BLaER1 (cell line): ENCODE results near the gene ZSWIM1.
A peak's percentile ranks its signal among the peaks of the same experiment; 100 is the strongest.
"Not testable (repeated sequence)": the region's sequence is repeated elsewhere in the genome, so short reads cannot be mapped to it uniquely, and the experiment has no call there.

Experiments
- H3K27ac ChIP-seq: shearing (Covaris generic); formaldehyde crosslinking; 2 replicates; pipeline ENCODE4 v1.8.1; 2022
- H3K27me3 ChIP-seq: shearing (Covaris generic); formaldehyde crosslinking; 2 replicates; pipeline ENCODE4 v1.8.1; 2022
- H3K36me3 ChIP-seq: shearing (Covaris generic); formaldehyde crosslinking; 2 replicates; pipeline ENCODE4 v1.8.1; 2022
- H3K4me1 ChIP-seq: shearing (Covaris generic); formaldehyde crosslinking; 2 replicates; pipeline ENCODE4 v1.8.1; 2022
- H3K4me2 ChIP-seq: shearing (Covaris generic); formaldehyde crosslinking; 2 replicates; pipeline ENCODE4 v1.8.1; 2022
- H3K4me3 ChIP-seq: shearing (Covaris generic); formaldehyde crosslinking; 2 replicates; pipeline ENCODE4 v1.8.1; 2022
- H3K9ac ChIP-seq: shearing (Covaris generic); formaldehyde crosslinking; 2 replicates; pipeline ENCODE4 v1.8.1; 2022
- H3K9me3 ChIP-seq: shearing (Covaris generic); formaldehyde crosslinking; 2 replicates; pipeline ENCODE4 v1.8.1; 2022
- H4K20me1 ChIP-seq: shearing (Covaris generic); formaldehyde crosslinking; 2 replicates; pipeline ENCODE4 v1.8.1; 2022
- Cebpa-rat ChIP-seq: shearing (Covaris generic); IDR thresholded peaks from 2 replicates; pipeline ENCODE4 v1.8.1; 2022

Gene ZSWIM1

GRCh38 chr20:45925821-45926506 lies 44.9 kb downstream of the ZSWIM1 start:
- Histone ChIP-seq H3K27ac (no peak overlapping the region), H3K4me2 (no peak overlapping the region), H3K9ac (no peak overlapping the region), H3K9me3 (no peaks in the 10 kb centered on the region), H3K36me3 (no peaks in the 10 kb centered on the region), H3K27me3 (no peaks in the 10 kb centered on the region), H3K4me1 (peaks cover 8% of the 10 kb centered on the region), H3K4me3 (no peak overlapping the region), H4K20me1 (no peaks in the 10 kb centered on the region)
- no peak for TF ChIP-seq Cebpa-rat

DNA sequence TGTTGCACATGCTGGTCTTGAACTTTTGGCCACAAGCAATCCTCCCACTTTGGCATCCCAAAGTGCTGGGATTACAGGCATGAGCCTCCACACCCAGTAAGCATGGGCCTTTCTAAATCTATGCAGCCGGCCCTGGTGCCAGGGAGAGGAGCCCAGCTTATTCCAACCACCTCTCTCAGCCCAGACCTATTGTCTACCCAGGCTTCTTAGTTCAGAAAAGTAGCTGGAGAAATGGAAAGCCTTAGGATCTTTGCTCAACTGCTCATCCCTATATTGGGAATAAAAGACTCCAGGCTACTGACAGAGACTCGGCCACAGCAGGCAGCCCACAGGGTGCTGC lies 45.7 kb downstream of the ZSWIM1 start:
- Histone ChIP-seq H3K27me3 (no peaks in the 10 kb centered on the region), H3K27ac (no peak overlapping the region), H3K9ac (no peak overlapping the region), H3K36me3 (no peaks in the 10 kb centered on the region), H3K9me3 (no peaks in the 10 kb centered on the region), H3K4me3 (no peak overlapping the region), H3K4me2 (no peak overlapping the region), H3K4me1 (peaks cover 8% of the 10 kb centered on the region), H4K20me1 (no peaks in the 10 kb centered on the region)
- no peak for TF ChIP-seq Cebpa-rat

- no peaks in the 10 kb centered on the region for H3K27me3 ChIP-seq
- no peak overlapping the region for H3K9ac ChIP-seq
- H3K4me2 ChIP-seq = no peak overlapping the region
- no peak for TF ChIP-seq Cebpa-rat
- H3K36me3 ChIP-seq = no peaks in the 10 kb centered on the region
- H3K27ac ChIP-seq = no peak overlapping the region
- no peak overlapping the region for H3K4me3 ChIP-seq
- peaks cover 5% of the 10 kb centered on the region for H3K4me1 ChIP-seq
- H3K9me3 ChIP-seq = no peaks in the 10 kb centered on the region
- H4K20me1 ChIP-seq = no peaks in the 10 kb centered on the region
Measured at GRCh38 chr20:45927071-45927878, 46.2 kb downstream of the ZSWIM1 start.

DNA sequence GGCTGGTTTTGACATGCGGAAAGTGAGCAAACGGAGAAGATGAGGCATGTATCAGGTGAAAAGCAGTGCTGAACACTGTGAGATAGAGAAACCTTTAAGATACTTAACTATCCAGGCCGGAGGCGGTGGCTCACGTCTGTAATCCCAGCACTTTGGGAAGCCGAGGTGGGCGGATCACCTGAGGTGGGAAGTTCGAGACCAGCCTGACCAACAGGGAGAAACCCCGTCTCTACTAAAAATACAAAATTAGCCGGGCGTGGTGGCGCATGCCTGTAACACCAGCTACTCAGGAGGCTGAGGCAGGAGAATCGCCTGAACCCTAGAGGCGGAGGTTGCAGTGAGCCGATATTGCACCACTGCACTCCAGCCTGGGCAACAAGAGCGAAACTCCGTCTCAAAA lies 50.7 kb downstream of the ZSWIM1 start:
- not testable (repeated sequence) for H3K9me3 ChIP-seq, H3K27me3 ChIP-seq, H3K4me3 ChIP-seq, H3K4me2 ChIP-seq, H3K9ac ChIP-seq, H3K36me3 ChIP-seq, H3K27ac ChIP-seq
- Histone ChIP-seq H4K20me1 (peaks cover 15% of the 10 kb centered on the region), H3K4me1 (peaks cover 16% of the 10 kb centered on the region)

- Histone ChIP-seq H3K4me2 (peak overlapping the region; percentile 88), H3K9me3 (no peaks in the 10 kb centered on the region), H3K4me1 (peaks cover 16% of the 10 kb centered on the region), H3K9ac (peak overlapping the region; percentile 100), H3K27ac (peak overlapping the region; percentile 100), H3K36me3 (peaks cover 21% of the 10 kb centered on the region), H3K27me3 (no peaks in the 10 kb centered on the region), H4K20me1 (peaks cover 32% of the 10 kb centered on the region), H3K4me3 (peak overlapping the region; percentile 91)
- no peak for TF ChIP-seq Cebpa-rat
Measured at GRCh38 chr20:45933266-45934045, 52.4 kb downstream of the ZSWIM1 start.

- Histone ChIP-seq H3K4me3 (peak overlapping the region; percentile 91), H3K4me2 (peak overlapping the region; percentile 88), H3K27me3 (no peaks in the 10 kb centered on the region), H3K9ac (peak overlapping the region; percentile 100), H3K4me1 (peaks cover 16% of the 10 kb centered on the region), H3K27ac (peak overlapping the region; percentile 100), H4K20me1 (peaks cover 39% of the 10 kb centered on the region), H3K36me3 (peaks cover 28% of the 10 kb centered on the region), H3K9me3 (no peaks in the 10 kb centered on the region)
- TF ChIP-seq Cebpa-rat = no peak
Measured at GRCh38 chr20:45934046-45934585, 53.1 kb downstream of the ZSWIM1 start.
